GM18870 (cell line): ENCODE results near the gene NACC2.

Experiments used
- ATAC-seq: cut with Tn5 transposase; IDR thresholded peaks from one replicate; pipeline ENCODE4 v1.9.1; 2021; ENCODE audit warnings: moderate library complexity; ENCODE audit not compliant: unreplicated experiment

Gene NACC2

DNA sequence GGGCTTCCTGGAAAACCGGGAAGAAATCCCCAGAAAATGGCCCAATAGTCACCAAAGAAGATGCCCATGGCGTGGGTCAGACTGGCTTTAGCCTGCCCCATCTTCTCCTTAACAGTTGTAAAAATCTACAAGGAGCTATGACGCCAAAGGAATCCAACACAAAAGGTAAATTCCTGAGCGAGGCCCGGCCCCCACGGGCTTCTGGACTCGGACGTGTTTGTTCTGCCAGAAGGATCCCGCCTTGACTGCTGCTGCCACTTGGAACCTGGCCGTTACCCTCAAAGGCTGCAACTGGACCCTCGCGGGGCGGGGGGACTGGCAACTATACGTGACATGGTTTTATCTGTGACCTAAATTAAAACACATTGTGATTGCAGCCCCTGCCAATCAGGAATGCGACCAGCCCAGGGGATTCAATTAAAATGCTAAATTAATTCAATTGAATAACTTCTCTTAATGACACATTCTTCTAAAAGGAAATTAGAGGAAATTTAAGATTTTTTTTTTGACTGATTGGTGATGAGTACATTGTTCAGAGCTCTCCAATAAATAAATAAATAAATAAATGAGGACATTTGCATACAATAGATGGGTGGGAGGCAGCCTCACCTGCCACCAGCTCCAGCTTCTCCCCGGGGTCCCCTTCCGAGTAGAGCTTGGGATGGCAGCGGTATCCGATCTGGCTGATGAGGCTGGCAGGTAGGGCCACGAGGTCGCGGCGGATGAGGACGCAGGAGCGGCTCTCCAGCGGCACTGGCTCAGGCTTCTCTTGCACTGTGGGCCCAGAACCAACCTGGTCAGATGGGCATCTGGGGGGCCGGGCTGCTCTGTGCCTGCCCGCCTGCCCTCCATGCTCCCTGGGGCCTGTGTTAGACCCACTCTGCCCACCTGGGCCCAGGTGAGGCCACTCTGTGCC, 79.2 kb downstream of the NACC2 start:
- no peak for ATAC-seq

DNA sequence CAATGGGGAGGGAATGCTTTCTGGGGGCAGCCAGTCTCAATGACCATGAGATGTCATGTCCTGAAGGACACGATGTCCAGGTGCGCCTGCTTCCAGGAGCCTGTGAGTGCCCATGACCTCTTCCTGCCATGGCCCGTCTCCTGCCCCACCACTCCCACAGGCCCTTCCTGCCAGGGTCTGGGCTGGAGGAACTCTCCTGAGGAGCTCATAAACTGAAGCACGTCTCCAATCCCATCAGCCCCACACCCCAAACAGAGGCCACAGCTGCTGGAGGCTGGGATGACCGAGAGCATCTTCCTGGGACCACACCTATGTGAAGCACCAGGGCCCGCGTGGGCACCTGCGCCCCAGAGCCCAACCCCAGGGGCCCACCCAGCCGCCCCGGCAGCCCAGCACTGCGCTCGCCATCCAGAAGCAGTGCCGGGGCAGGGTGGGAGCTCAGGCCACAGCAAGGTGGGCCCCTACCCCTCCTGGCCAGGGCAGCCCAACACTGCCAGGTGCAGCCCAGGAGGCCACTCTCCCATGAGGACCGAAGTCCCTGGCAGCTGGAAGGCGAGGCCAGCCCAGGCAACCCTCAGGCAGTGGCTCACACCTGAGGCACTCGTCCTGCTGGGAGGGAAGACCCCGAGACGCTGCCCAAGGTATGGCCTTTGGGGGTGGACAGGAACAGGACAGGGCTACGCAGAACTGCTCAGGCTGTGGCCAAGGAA, 80.0 kb downstream of the NACC2 start:
- ATAC-seq: no peak

DNA sequence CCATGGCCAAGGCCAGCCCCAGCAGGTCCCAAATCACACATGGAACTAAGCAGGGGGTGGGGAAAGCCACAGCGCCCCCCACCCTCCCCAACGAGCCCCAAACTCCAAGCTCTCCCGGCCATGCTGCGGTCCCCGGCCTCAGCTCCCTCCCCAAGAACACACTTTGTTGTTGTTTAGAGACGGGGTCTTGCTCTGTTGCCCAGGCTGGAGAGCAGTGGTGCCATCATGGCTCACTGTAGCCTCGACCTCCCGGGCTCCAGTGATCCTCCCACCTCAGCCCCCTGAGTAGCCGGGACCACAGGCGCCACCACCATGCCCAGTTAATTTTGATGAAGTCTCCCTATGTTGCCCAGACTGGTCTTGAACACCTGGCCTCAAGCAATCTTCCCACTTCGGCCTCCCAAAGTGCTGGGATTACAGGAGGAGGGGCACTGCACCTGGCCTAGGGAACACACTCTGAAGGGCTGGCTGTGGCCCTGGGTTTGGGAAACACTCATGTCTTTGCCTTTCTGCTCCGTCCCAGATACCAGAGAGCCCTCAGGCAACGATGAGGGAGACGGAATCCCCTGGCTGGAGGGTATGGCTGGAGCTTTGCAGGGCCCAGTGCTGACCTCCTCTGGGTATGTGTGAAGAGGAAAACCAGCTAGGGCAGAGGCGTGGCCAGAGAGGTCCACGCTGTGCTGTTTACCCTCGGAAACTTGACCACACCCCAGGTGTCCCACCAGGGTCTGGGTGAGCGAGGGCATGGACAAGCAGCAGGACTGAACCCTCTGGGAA, 80.8 kb downstream of the NACC2 start:
- no peak for ATAC-seq

DNA sequence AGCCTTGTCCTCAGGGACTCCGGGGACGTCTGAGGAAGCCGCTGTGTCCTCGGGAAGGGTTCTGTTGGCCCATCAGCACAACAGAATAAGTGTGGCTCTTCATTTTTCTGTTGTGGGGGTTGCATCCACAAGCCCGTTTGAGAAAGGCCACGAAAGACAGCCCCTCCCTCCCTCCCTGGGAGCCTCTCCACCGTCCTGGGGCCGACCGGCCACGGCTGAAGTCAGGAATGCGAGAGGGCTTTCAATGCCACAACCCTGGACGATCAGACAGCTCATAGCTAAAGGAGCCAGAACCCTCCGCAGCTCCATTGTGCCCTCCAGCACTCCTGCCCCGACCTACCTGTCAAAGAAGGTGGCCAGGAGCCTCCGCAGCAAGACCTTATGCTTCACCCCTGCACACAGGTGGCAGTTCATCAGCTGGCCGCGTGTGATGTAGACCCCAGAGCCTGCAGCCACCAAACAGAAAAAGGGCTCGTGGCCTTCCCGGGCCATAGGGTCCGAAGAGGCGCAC, 81.5 kb downstream of the NACC2 start:
- no peak for ATAC-seq

DNA sequence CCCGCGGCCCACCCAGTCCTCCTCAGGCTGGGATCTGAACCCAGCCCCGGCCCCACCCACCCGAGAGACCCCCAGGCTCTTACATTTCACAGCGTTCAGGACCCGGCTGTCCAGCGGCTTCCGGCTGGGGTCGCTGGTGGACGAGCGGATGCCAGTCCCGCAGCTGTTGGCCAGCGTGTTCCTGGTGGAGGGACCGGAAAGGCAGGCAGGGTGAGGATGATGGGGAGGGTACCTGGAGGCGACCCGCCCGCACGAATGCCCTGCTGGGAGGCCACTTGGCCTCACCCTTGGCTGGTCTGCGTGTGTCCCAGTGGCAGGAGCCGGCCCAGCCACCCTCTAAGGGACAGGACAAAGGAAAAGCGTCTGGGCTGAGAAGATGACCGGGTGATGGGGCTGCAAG, 82.0 kb downstream of the NACC2 start:
- no peak for ATAC-seq

DNA sequence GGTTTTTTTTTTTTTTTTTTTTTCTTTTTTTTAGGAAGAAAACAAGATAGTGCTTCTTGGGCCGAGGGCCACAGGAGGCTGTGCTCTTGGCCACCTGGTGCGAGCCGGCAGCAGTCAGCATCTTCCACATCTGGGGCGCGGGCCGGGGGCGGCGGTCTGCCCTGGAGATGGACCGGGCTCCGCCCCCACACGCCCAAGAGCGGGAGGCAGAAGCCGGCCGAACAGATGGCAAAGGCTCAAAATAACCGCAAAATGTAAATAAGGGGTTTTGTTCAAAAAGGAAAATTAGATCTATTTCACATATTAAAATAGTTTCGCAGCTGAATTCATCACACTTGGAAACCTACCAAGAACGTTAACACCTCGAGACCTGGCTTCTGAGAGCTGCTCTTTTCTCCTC, 82.4 kb downstream of the NACC2 start:
- ATAC-seq: no peak

DNA sequence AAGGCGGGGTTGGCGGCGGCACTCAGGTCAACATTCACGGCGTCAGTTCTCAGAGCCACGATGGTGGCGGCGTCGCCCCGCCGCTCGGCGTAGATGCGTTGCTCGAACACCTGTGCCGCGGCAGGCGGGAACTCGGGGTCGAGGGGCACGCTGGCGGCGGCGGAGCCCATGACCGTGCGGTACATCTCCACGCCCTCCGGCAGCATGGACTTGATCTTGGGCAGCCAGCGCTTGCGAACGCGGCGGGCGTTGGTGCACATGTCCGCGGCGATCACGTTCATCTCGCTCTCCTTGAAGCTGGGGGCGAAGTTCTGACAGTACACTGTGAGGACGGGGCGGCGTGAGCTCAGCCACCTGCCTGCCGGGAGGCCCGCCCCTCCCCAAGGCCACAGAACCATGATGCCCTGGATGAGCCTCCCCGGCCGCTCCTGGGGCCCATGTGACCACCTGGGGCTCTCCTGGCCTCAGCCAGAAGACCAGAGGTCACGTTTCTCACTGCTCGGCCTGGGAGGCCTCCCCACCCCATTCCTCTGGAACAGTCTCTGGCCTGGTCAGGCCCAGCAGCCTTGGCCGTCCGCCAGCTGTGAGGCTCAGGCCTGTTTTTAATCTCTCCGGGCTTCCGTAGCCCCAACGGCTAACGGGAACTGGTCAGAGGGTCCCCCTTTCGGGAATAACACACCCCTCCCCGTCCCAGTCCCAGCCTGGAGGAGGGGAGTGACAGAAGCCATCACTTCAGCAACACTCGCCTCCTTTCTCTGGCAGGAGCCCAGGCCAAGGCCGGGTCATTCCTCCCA, 83.2 kb downstream of the NACC2 start:
- ATAC-seq: no peak

DNA sequence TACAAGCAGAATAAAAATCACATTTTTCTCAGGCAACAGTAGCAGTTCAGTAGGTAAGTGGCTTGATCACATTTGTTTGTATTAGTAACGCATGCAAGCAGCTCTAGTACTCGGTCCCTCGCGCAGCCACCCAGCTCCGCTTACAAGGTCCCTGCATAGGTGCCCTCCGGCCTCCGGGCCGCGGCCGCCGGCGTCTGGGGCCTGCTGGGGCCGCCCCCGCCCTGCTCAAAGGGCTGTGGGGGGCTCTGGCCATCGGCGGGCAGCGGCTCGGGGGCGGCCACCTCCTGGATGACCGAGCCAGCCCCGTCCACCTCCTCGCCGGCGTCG, 83.8 kb downstream of the NACC2 start:
- no peak for ATAC-seq

DNA sequence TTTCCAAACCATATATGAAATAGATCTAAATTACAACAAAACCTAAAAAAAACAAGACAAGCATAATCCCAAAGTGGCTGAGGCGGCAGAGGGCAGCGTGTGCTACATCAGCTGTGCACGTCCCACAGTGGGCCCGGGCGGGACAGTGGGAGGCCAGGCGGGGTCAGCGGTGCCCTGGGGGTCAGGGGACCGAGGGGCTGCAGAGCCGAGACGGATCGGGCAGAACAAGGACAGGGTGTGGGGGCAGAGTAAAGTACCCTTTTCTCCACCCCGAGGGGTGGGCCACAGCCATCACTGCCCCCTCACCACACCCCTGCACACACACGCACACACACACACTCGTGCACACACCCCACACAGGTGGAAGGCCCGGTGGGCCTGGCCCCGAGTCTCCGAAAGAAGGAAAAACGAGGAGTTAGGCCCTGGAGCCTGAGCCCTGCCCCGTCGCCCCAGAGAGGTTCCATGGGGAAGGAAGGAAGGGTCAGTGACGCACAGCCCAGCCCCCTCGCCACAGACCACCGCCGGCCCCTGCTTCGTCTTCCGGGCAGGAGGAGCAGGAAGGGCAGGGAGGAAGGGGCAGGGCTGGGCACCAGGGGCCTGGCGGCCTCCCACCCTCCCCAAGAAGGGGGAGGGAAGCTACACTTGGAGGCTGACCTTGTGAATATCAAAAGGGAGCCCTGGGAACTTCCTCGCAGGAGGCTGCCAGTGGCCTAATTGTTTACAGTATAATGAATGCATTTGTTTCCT, 84.3 kb downstream of the NACC2 start:
- no peak for ATAC-seq

DNA sequence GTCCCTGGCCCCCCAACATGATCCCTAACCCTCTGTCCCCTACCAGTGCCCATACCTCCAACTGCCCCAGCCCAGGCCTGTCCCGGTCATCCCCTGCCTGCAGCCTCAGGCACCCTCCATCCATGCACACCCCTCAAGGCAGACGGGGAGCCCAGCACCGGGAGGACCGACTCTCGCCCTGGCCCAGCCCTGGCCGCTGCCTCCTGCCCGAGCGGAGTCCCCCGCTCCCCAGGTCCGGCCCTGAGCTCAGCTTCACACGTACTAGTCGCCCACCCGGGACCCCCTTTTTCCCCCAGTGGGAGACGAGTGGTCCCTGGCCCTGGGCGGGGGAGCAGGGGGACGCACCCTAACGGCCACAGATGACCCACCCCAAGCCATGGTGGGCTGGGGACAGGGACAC, 84.9 kb downstream of the NACC2 start:
- ATAC-seq: no peak

DNA sequence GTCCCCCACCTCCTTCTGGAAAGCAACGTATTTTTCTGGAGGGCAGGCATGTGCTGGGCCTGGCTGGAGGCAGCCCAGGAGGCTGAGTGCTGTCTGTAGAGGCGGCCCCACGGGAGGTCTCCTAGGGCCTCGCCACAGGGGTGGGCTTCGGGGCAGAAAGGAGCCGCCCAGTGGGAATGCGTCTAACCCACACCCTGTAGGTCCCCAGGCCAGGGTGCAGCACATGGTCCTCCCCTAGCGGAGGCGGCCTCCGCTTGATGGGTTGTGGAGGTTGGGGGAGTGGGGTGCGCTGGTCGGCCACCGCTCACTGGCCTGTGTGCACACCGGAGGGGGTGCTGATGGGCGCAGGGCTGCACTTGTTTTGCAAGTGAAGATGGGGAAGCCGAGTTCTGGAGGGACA, 85.6 kb downstream of the NACC2 start:
- ATAC-seq: no peak

DNA sequence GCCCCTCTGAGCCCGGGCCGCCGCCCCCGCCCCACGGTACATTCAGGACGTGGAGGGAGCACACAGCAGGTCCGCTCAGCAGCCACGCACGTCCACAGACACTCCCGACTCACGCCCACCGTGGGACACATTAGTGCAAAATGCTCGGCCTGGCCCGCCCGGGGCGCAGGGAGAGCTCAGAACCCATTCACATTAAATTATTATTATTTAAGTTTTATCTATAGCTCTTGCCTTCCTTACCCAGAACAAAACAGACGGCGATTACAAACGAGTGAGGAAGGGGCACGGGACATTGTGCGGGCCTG, 86.4 kb downstream of the NACC2 start:
- no peak for ATAC-seq

DNA sequence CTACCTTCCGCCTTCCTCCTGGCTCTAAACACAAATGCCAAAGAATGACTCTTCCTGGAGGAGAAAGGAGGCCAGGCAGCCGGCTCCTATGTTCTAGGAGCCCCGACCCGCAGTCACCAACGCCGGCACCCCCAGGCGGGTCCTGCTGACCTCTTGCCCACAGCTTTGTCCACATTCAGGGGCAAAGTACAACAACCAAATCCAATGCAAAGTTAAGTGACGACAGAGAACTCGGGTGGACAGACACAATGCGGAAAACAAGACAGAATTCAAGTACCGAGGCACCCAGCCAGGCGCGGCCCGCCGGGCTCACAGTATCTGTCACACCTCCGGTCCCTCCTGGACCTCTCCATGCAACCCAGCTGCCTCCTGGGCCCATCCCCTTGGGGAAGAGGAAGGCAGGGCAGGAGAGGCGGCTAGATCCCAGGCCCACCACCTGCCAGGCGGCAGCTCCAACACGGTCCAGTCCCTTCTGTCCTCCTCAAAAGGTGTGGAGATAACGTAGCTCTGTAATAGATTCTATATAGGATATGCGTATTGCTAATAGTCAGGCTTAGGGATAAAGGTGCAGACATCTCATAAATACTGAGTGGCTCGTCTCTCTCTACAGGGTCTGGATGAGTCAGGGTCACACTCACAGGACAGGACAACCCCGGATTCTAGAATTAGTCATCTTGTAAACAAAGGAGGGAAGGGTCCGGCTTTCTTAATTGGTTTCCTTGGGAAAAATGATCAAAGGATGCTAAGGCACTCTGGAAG, 87.0 kb downstream of the NACC2 start:
- ATAC-seq: no peak

DNA sequence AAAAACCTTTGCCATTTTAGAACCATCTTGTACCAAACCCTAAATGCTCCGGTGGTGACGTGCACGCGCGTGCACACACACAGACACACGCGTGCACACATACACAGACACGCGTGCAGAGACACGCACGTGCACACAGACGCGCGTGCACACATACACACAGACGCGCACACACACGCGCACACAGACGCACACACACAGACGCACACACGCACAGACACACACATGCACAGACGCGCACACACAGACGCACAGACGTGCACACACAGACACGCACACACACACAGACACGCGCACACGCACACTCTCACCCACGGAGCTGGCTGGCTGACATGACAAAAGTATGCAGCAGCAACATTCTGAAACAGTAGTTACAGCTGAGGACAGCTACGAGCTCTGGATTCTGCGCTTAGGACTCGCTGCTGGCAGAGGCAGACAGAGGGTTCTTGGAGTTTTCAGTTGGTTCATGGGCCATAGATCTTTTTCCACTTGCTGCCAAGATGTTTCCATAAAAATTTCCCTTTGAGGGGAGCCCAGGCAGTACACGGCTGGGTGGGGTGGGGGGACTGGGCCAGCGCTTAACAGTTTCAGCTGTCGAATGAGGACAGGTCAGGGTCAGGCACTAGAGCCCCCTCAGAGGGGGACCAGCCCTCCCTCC, 87.7 kb downstream of the NACC2 start:
- no peak for ATAC-seq

DNA sequence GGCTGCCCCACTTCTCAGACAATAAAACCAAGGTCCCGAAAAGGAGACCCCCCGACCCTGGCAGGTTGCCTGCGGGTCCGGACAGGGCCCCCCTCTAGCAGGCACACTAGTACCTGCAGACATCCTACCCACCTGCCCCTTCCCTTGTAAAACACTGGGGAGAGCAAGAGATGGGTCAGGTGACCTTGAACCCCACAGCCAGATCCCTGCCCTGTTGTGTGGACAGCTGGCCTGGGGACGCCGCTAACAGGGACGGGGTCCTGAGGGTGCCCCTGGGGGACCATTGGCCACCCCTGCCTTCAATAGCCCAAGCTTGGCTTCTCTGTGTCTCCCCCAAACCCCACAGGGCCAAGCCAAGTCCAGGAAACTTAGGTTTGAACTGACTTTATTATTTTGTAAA, 88.9 kb downstream of the NACC2 start:
- ATAC-seq: no peak

DNA sequence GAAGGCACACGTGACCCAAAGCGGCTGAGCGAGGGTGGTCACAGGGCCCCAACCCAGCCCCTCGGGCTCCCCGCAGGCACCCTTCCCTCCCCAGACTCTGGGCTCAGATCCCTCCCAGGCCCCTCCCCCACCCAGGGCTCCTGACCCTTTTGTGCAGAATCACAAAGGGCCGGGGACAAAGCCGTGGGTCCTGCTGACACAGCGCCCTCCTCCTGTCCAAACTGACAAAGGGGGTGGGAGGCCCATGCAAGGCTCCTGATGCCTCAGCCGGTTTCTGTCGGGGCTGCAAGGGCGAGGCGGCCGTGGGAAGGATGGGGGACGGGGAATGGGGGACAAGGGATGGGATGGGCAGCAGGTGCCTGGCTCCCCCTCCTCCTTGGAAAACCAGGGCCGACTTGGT, 90.4 kb downstream of the NACC2 start:
- ATAC-seq: no peak

DNA sequence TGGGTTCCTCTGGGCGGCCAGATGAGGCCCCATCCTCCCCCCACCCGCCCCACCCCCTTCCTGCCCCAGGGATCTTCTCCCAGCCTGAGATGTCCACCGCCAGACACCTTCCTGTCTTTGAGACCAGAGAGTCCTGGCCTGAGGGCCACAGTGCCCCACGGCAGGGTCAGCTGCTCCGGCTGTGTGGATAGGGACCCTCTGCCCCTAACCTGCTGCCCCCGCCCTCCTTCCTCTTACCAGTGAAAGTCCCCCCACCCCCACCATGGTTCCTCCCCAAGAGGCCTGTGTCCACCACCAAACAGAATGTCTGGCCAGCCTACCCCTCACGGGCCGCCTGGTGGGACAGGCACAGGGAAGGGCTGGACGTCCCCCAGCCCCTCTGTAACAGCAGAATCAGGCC, 90.9 kb downstream of the NACC2 start:
- no peak for ATAC-seq

DNA sequence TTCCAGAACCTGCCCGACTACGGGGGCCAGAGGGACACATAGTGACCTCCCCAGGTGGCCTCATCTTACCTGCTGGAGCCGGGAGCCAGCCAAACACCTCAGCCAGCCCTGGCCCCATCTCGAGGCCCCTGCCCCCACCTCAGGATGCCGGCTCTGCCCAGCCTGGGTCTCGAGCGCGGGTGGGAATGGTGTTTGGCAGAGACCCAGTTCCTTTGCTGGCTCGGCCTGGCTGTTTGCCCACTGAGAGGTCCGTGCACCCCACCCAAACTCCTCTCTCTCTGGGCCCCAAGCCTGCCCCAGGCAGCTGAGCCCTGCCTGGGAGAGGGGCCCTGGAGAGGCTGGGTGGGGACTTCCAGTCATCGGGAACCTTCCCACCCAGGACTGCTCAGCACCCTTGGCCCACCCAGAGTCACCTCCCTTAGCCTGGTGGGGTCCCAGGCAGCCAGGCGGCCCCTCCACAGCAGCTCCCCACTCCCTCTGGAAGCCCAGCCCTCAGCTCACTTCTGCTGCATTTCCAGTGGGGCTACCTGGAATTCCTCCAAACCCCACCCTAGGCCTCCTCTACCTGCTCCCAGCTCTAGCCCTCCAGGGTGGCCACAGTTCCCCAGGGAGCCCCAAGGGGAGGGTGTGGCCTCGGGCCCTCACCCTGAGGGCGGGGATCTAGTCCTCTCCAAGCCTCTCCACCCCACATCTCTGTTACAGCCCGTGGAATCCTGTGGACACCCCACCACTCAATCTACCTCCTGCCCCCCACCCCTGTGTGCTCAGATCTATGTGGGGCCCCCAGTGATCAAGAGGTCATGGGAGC, 91.5 kb downstream of the NACC2 start:
- ATAC-seq: no peak
